Tibial nerve (tissue), 4 donors: ENCODE data around the gene NLE1.

Source experiments
- EP300 ChIP-seq, 2 donors: sonication (generic); formaldehyde crosslinking; IDR thresholded peaks; one replicate each; pipeline ENCODE4 v1.6.1; 2017; ENCODE audit warnings: antibody characterized with exemption in 2 of 2, mild to moderate bottlenecking in 1 of 2
- POLR2A ChIP-seq, 2 donors: fragments of 450-650 bp; IDR thresholded peaks; one replicate each; pipeline ENCODE4 v1.6.1; 2017; ENCODE audit warnings: antibody characterized with exemption in 2 of 2, mild to moderate bottlenecking in 2 of 2, moderate library complexity in 2 of 2
- TF ChIP-seq, protein P1 (sequence below), 5 experiments: fragments of 200-600 bp in 3 of 5; fragments of 450-650 bp in 2 of 5; sonication (generic) in 3 of 5; IDR thresholded peaks; one replicate each; pipeline ENCODE4 v1.5.1; 2016 to 2019; ENCODE audit warnings: antibody characterized with exemption in 5 of 5, mild to moderate bottlenecking in 3 of 5, moderate library complexity in 2 of 5

DNA sequence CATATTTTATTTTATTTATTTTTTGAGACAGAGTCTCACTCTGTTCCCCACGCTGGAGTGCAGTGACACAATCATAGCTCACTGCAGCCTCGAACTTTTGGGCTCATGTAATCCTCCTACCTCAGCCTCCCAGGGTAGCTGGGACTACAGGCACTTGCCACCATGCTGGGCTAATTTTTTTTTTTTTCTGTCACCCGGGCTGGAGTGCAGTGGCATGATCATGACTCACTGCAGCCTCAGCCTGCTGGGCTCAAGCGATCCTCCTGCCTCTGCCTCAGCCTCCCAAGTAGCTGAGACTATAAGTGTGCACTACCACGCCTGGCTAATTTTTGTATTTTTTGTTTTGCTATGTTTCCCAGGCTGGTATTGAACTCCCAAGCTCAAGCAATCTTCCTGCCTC lies 22.6 kb upstream of the NLE1 start:
- TF ChIP-seq, protein P1, sequence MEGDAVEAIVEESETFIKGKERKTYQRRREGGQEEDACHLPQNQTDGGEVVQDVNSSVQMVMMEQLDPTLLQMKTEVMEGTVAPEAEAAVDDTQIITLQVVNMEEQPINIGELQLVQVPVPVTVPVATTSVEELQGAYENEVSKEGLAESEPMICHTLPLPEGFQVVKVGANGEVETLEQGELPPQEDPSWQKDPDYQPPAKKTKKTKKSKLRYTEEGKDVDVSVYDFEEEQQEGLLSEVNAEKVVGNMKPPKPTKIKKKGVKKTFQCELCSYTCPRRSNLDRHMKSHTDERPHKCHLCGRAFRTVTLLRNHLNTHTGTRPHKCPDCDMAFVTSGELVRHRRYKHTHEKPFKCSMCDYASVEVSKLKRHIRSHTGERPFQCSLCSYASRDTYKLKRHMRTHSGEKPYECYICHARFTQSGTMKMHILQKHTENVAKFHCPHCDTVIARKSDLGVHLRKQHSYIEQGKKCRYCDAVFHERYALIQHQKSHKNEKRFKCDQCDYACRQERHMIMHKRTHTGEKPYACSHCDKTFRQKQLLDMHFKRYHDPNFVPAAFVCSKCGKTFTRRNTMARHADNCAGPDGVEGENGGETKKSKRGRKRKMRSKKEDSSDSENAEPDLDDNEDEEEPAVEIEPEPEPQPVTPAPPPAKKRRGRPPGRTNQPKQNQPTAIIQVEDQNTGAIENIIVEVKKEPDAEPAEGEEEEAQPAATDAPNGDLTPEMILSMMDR (IDR thresholded peaks at IDR 0.05) = no peak
- TF ChIP-seq POLR2A (IDR thresholded peaks at IDR 0.05) (no peak), EP300 (IDR thresholded peaks at IDR 0.05) (no peak)
